ENCODE measurements around the gene RPAP3. TPM values are rescaled to one million over a fixed set of nuclear protein-coding genes. Genes with fewer than 3 reads are reported as not detected.

Gene RPAP3
- total and polyA plus RNA-seq, 12 donors = 4.8 to 28.0 (median 20.9) TPM

GRCh38 chr12:47721431-47721973, 15.7 kb upstream of the RPAP3 start:
- TF ChIP-seq CTCF (IDR thresholded peaks at IDR 0.05) = no peak
- intact Hi-C loops (cut with DNase I) = no loop called here
- Histone ChIP-seq H3K27me3 (no peaks in the 10 kb centered on the region), H3K4me1 (peaks cover 17 to 42% (median 27%) of the 10 kb centered on the region in 9 donors), H3K4me3 (no peak overlapping the region), H3K27ac (no peak overlapping the region), H3K36me3 (peaks cover 0 to 7% (median 0%) of the 10 kb centered on the region in 9 donors), H3K9me3 (no peaks in the 10 kb centered on the region)
- DNase-seq = no peak
- WGBS, 2 donors = 85 to 89% methylated on average over 9 of the region's 9 CpGs
- ATAC-seq = no peak

GRCh38 chr12:47718531-47718930, 12.7 kb upstream of the RPAP3 start:
- no peak for TF ChIP-seq CTCF (IDR thresholded peaks at IDR 0.05)
- no peak for DNase-seq
- no peaks in the 10 kb centered on the region for H3K27me3 ChIP-seq
- peaks cover 0 to 7% (median 0%) of the 10 kb centered on the region in 9 donors for H3K36me3 ChIP-seq
- peak in 1 of 8 donors; percentile 17 for ATAC-seq
- H3K9me3 ChIP-seq = no peaks in the 10 kb centered on the region
- intact Hi-C loops (cut with DNase I) = loop anchor here in 8 of 10 donors (1.0 to 10.0 kb wide), 6 partner anchors 18 to 236 kb away; no protein-coding TSS in a partner anchor
- H3K27ac ChIP-seq = peak overlapping the region; percentile 82 to 97 (median 94)
- 42 to 43% methylated on average over 1 of the region's 1 CpG for whole genome bisulfite sequencing, 2 donors
- H3K4me3 ChIP-seq = no peak overlapping the region
- peaks cover 31 to 58% (median 47%) of the 10 kb centered on the region in 9 donors for H3K4me1 ChIP-seq

- peak; percentile 85 to 97 (median 92) for TF ChIP-seq CTCF (IDR thresholded peaks at IDR 0.05)
- intact Hi-C loops (cut with DNase I) = loop anchor here (1.0 to 10.0 kb wide), 11 partner anchors 19 to 237 kb away; partner anchors contain the start of gene RAPGEF3 (in 2 of the 10)
- peak overlapping the region in 1 of 10 donors; percentile 4 for H3K4me3 ChIP-seq
- no peaks in the 10 kb centered on the region for H3K9me3 ChIP-seq
- peak; percentile 89 to 93 for DNase-seq
- H3K27me3 ChIP-seq = no peaks in the 10 kb centered on the region
- peaks cover 0 to 6% (median 0%) of the 10 kb centered on the region in 9 donors for H3K36me3 ChIP-seq
- peaks cover 31 to 52% (median 47%) of the 10 kb centered on the region in 9 donors for H3K4me1 ChIP-seq
- ATAC-seq = peak; percentile 92 to 95 (median 94)
- 0 to 2% methylated on average over 13 of the region's 13 CpGs for WGBS, 2 donors
- H3K27ac ChIP-seq = peak overlapping the region; percentile 82 to 97 (median 94)
Measured at GRCh38 chr12:47717443-47718193, 11.8 kb upstream of the RPAP3 start.

DNA sequence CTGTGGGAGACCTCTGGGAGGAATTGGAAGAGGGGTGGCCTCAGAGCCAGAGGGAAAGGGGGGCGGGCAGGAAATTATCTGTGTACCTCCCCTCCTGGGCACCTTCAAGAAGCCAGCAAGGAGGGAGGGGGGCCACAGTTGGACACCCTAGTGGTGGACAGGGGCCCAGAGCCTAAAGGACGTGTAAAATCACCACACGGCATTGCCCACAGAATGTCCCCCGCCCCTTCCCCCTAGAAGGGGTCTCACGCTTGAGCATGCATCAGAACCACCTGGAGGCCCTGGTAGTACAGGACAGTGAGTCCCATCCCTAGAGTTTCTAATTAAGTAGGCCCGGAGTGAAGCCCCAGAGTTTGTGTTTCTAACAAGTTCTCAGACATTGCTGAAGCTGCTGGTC, 11.2 kb upstream of the RPAP3 start:
- ATAC-seq = peak in 1 of 8 donors; percentile 28
- intact Hi-C loops (cut with DNase I) = loop anchor here in 8 of 10 donors (1.0 to 10.0 kb wide), 11 partner anchors 20 to 238 kb away; partner anchors contain the start of gene RAPGEF3 (in 2 of the 8)
- Histone ChIP-seq H3K4me3 (peak overlapping the region in 1 of 10 donors; percentile 4), H3K4me1 (peaks cover 31 to 49% (median 47%) of the 10 kb centered on the region in 9 donors), H3K9me3 (no peaks in the 10 kb centered on the region), H3K27me3 (no peaks in the 10 kb centered on the region), H3K36me3 (peaks cover 0 to 4% (median 0%) of the 10 kb centered on the region in 9 donors), H3K27ac (peak overlapping the region; percentile 82 to 97 (median 94))
- TF ChIP-seq CTCF (IDR thresholded peaks at IDR 0.05) = no peak
- DNase-seq = no peak
- 73 to 75% methylated on average over 6 of the region's 6 CpGs for WGBS, 2 donors

All from heart right ventricle (tissue), 16 donors.